Vagina (tissue), 2 donors: ENCODE data around the gene FOXD1.

Source experiments
- POLR2AphosphoS5 ChIP-seq, 2 donors: sonication (generic); formaldehyde crosslinking; IDR thresholded peaks; one replicate each; pipeline ENCODE4 v1.9.0; 2017; ENCODE audit warnings: antibody characterized with exemption in 2 of 2, mild to moderate bottlenecking in 2 of 2, low read depth in 1 of 2; ENCODE audit not compliant: insufficient read depth in 1 of 2
- TF ChIP-seq, protein P1 (sequence below), 3 experiments: fragments of 450-650 bp in 2 of 3; fragments of 200-600 bp in 1 of 3; sonication (generic) in 1 of 3; IDR thresholded peaks; one replicate each; pipeline ENCODE4 v1.5.1; 2017 to 2019; ENCODE audit warnings: antibody characterized with exemption in 3 of 3, mild to moderate bottlenecking in 2 of 3, moderate library complexity in 2 of 3

DNA sequence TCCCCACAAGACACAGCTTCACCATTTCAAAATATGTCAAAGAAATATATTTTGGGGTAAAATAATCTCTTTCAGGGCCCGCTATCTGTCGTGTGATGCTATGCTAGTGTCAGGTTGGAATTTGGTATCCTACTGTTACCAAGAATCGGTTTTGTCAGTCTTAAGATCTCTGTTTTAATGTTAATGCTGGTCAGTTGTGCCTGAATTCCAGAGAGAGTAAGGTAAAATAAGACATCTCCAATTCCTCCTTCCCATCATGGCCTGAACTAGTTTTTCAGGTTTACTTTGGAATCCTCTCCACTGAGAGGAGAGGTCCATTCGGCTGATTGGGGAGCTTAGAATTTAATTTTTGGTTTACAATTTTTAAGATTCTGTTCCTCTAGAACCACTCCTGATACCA, 39.2 kb upstream of the FOXD1 start:
- TF ChIP-seq, protein P1, sequence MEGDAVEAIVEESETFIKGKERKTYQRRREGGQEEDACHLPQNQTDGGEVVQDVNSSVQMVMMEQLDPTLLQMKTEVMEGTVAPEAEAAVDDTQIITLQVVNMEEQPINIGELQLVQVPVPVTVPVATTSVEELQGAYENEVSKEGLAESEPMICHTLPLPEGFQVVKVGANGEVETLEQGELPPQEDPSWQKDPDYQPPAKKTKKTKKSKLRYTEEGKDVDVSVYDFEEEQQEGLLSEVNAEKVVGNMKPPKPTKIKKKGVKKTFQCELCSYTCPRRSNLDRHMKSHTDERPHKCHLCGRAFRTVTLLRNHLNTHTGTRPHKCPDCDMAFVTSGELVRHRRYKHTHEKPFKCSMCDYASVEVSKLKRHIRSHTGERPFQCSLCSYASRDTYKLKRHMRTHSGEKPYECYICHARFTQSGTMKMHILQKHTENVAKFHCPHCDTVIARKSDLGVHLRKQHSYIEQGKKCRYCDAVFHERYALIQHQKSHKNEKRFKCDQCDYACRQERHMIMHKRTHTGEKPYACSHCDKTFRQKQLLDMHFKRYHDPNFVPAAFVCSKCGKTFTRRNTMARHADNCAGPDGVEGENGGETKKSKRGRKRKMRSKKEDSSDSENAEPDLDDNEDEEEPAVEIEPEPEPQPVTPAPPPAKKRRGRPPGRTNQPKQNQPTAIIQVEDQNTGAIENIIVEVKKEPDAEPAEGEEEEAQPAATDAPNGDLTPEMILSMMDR (IDR thresholded peaks at IDR 0.05): no peak
- TF ChIP-seq POLR2AphosphoS5 (IDR thresholded peaks at IDR 0.05; ENCODE audit: insufficient read depth in 1 of 2, low read depth in 1 of 2): no peak
